ENCODE measurements around the gene PSMD6.

Gene PSMD6

GRCh38 chr3:63968612-63969350 lies 54.5 kb downstream of the PSMD6 start:
- peaks cover 48% of the 10 kb centered on the region for H3K4me1 ChIP-seq (ENCODE audit: control insufficient read depth, insufficient read depth, low read length)
- peak overlapping the region; percentile 77 for H3K27ac ChIP-seq (ENCODE audit: low read length)
- peak overlapping the region; percentile 64 to 65 for H3K4me3 ChIP-seq (ENCODE audit: low read length in 2 of 2)
- H3K27me3 ChIP-seq (ENCODE audit: control insufficient read depth in 1 of 2, insufficient read depth in 2 of 2, low read length in 2 of 2) = no peaks in the 10 kb centered on the region
- H3K9me3 ChIP-seq (ENCODE audit: control insufficient read depth in 2 of 2, low read length in 2 of 2) = no peaks in the 10 kb centered on the region
- peak overlapping the region; percentile 48 to 51 for H3K9ac ChIP-seq (ENCODE audit: low read length in 2 of 2)
- H3K36me3 ChIP-seq (ENCODE audit: control insufficient read depth in 2 of 2, insufficient read depth in 2 of 2, low read length in 2 of 2) = no peaks in the 10 kb centered on the region

DNA sequence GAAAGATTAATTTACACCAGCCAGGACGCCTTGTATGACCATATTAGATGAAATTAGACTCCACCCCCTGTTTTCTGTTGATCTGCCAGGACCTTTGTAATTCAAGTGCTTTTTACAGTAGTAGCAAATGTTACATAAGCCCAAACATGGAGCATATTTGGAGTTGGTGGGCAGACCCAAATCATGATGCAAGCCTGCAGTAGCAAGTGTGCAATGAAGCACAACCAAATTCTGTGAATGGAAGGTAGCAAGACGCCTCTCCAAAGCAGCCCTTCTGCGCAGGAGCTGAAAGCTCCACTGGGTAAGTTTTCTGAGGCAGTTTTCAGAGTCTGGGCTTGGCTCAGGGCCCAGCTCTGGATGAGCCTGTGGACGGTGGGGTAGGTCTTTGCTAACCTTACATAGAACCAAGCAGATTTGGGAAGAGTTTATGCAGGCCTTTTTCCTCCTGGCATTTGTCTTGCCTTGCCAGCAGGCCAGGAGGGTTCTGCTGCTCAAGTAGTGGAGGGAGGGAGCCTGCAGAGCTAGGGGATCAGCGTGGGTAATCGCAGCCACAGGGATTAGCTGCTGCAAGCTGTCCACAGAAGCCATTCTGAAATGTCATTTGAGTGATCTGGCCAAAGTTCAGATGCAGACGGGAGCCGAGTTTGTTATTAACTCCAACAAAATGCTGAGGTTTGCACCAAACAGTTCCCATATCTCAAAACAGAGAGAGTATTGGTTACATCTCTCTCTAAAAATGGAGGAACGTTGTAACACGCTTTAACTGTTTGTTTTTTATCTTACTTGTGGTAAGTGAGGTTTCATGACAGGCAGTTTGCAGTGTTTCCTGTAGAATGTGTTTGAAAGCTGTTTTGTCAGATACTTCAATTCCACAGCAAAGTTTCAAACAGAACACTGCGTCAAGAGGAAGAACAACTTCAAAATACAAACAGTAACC lies 55.4 kb downstream of the PSMD6 start:
- H3K4me3 ChIP-seq (ENCODE audit: low read length in 2 of 2) = peak overlapping the region; percentile 64 to 65
- peaks cover 48% of the 10 kb centered on the region for H3K4me1 ChIP-seq (ENCODE audit: control insufficient read depth, insufficient read depth, low read length)
- peak overlapping the region; percentile 48 to 51 for H3K9ac ChIP-seq (ENCODE audit: low read length in 2 of 2)
- H3K36me3 ChIP-seq (ENCODE audit: control insufficient read depth in 2 of 2, insufficient read depth in 2 of 2, low read length in 2 of 2) = no peaks in the 10 kb centered on the region
- H3K9me3 ChIP-seq (ENCODE audit: control insufficient read depth in 2 of 2, low read length in 2 of 2) = no peaks in the 10 kb centered on the region
- H3K27ac ChIP-seq (ENCODE audit: low read length) = peak overlapping the region; percentile 77
- no peaks in the 10 kb centered on the region for H3K27me3 ChIP-seq (ENCODE audit: control insufficient read depth in 1 of 2, insufficient read depth in 2 of 2, low read length in 2 of 2)

DNA sequence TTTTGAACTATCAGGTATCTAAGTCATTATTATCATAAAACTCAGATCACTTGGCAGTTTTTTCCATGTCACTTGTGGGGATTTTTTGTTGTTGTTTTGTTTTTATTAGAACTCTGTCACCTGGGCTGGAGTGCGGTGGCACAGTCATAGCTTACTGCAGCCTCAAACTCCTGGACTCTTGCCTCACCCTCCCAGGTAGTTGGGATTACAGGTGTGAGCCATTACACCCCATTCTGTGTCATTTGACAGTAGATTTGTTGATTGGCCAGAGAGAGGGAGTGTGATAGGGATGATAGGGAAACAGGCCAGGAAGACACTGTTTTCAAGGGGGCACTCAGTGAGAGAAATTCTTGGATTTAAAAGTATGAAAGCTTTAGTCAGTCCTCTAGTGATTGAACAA lies 56.4 kb downstream of the PSMD6 start:
- no peak overlapping the region for H3K9ac ChIP-seq (ENCODE audit: low read length in 2 of 2)
- peak overlapping the region; percentile 77 for H3K27ac ChIP-seq (ENCODE audit: low read length)
- H3K27me3 ChIP-seq (ENCODE audit: control insufficient read depth in 1 of 2, insufficient read depth in 2 of 2, low read length in 2 of 2) = no peaks in the 10 kb centered on the region
- H3K9me3 ChIP-seq (ENCODE audit: control insufficient read depth in 2 of 2, low read length in 2 of 2) = no peaks in the 10 kb centered on the region
- H3K4me1 ChIP-seq (ENCODE audit: control insufficient read depth, insufficient read depth, low read length) = peaks cover 45% of the 10 kb centered on the region
- no peaks in the 10 kb centered on the region for H3K36me3 ChIP-seq (ENCODE audit: control insufficient read depth in 2 of 2, insufficient read depth in 2 of 2, low read length in 2 of 2)
- no peak overlapping the region for H3K4me3 ChIP-seq (ENCODE audit: low read length in 2 of 2)

DNA sequence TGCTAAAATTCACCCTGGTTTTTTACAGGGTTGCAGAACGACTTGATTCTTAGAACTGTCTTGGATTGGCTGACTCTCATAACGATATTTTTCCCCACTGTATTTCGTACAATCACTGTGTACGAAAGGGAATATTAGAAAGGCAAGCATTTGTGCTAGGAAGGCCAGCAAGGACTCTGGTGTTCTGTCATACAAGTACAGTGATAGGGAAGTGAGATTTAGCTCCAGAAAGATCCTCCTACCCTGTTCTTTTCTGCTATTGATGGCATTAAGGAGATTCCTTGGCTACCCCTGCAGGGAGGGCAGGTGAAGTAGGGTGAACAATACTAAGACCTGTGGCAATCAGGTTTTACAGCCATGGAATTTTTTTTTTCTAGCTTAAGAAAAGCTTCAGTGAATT lies 57.3 kb downstream of the PSMD6 start:
- no peak overlapping the region for H3K4me3 ChIP-seq (ENCODE audit: low read length in 2 of 2)
- no peaks in the 10 kb centered on the region for H3K9me3 ChIP-seq (ENCODE audit: control insufficient read depth in 2 of 2, low read length in 2 of 2)
- no peaks in the 10 kb centered on the region for H3K36me3 ChIP-seq (ENCODE audit: control insufficient read depth in 2 of 2, insufficient read depth in 2 of 2, low read length in 2 of 2)
- H3K4me1 ChIP-seq (ENCODE audit: control insufficient read depth, insufficient read depth, low read length) = peaks cover 41% of the 10 kb centered on the region
- H3K9ac ChIP-seq (ENCODE audit: low read length in 2 of 2) = no peak overlapping the region
- H3K27me3 ChIP-seq (ENCODE audit: control insufficient read depth in 1 of 2, insufficient read depth in 2 of 2, low read length in 2 of 2) = no peaks in the 10 kb centered on the region
- H3K27ac ChIP-seq (ENCODE audit: low read length) = peak overlapping the region; percentile 77

- Histone ChIP-seq H3K27ac (ENCODE audit: low read length) (peak overlapping the region; percentile 62), H3K4me1 (ENCODE audit: control insufficient read depth, insufficient read depth, low read length) (peaks cover 32% of the 10 kb centered on the region)
Observed at GRCh38 chr3:63964681-63965485, 58.4 kb downstream of the PSMD6 start.

GRCh38 chr3:63963496-63963895 lies 59.8 kb downstream of the PSMD6 start:
- Histone ChIP-seq H3K9ac (ENCODE audit: low read length in 2 of 2) (no peak overlapping the region), H3K4me1 (ENCODE audit: control insufficient read depth, insufficient read depth, low read length) (peaks cover 32% of the 10 kb centered on the region), H3K4me3 (ENCODE audit: low read length in 2 of 2) (no peak overlapping the region), H3K9me3 (ENCODE audit: control insufficient read depth in 2 of 2, low read length in 2 of 2) (no peaks in the 10 kb centered on the region), H3K36me3 (ENCODE audit: control insufficient read depth in 2 of 2, insufficient read depth in 2 of 2, low read length in 2 of 2) (no peaks in the 10 kb centered on the region), H3K27ac (ENCODE audit: low read length) (peak overlapping the region; percentile 26), H3K27me3 (ENCODE audit: control insufficient read depth in 1 of 2, insufficient read depth in 2 of 2, low read length in 2 of 2) (no peaks in the 10 kb centered on the region)

More at GRCh38 chr3:63964681-63965485, 58.4 kb downstream of the PSMD6 start:
- Histone ChIP-seq H3K9ac (ENCODE audit: low read length in 2 of 2) (peak overlapping the region in 1 of 2 donors; percentile 19), H3K9me3 (ENCODE audit: control insufficient read depth in 2 of 2, low read length in 2 of 2) (no peaks in the 10 kb centered on the region), H3K4me3 (ENCODE audit: low read length in 2 of 2) (peak overlapping the region in 1 of 2 donors; percentile 30), H3K27me3 (ENCODE audit: control insufficient read depth in 1 of 2, insufficient read depth in 2 of 2, low read length in 2 of 2) (no peaks in the 10 kb centered on the region), H3K36me3 (ENCODE audit: control insufficient read depth in 2 of 2, insufficient read depth in 2 of 2, low read length in 2 of 2) (no peaks in the 10 kb centered on the region)

- Histone ChIP-seq H3K4me1 (ENCODE audit: control insufficient read depth, insufficient read depth, low read length) (peaks cover 21% of the 10 kb centered on the region), H3K9ac (ENCODE audit: low read length in 2 of 2) (no peak overlapping the region), H3K36me3 (ENCODE audit: control insufficient read depth in 2 of 2, insufficient read depth in 2 of 2, low read length in 2 of 2) (no peaks in the 10 kb centered on the region), H3K27ac (ENCODE audit: low read length) (no peak overlapping the region), H3K27me3 (ENCODE audit: control insufficient read depth in 1 of 2, insufficient read depth in 2 of 2, low read length in 2 of 2) (no peaks in the 10 kb centered on the region), H3K9me3 (ENCODE audit: control insufficient read depth in 2 of 2, low read length in 2 of 2) (no peaks in the 10 kb centered on the region), H3K4me3 (ENCODE audit: low read length in 2 of 2) (no peak overlapping the region)
Observed at GRCh38 chr3:63961891-63962290, 61.4 kb downstream of the PSMD6 start.

All from stomach smooth muscle (tissue), 2 donors.